GM18517 (cell line): ENCODE measurements around the gene CYP20A1.

Experiments
- ATAC-seq: cut with Tn5 transposase; IDR thresholded peaks from one replicate; pipeline ENCODE4 v1.9.1; 2021; ENCODE audit warnings: mild to moderate bottlenecking, moderate library complexity; ENCODE audit not compliant: unreplicated experiment

Gene CYP20A1

DNA sequence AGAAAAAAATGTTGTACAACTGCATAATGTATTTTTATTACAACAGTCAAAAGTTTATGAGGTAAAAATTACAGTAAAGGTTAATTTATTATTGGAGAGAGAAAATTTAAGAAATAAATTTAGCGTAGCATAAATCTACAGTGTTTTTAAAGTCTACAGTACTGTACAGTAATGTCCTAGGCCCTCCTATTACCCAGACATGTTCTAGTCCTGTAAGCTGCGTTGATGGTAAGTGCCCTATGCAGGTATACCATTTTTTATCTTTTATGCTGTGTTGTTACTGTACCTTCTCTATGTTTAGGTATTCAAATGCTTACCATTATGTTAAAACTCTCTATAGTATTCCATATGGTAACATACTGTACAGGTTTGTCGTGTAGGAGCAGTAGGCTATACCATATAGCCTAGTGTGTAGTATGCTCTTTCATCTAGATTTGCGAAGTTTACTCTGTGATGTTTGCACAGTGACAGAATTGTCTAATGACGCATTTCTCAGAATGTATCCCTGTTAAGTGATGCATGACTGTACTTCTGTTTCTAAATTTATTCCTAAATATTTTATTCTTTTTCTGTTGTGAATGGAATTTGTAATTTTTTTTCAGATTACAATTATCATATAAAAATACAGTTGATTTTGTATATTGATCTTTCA, 113.9 kb downstream of the CYP20A1 start:
- no peak for ATAC-seq

DNA sequence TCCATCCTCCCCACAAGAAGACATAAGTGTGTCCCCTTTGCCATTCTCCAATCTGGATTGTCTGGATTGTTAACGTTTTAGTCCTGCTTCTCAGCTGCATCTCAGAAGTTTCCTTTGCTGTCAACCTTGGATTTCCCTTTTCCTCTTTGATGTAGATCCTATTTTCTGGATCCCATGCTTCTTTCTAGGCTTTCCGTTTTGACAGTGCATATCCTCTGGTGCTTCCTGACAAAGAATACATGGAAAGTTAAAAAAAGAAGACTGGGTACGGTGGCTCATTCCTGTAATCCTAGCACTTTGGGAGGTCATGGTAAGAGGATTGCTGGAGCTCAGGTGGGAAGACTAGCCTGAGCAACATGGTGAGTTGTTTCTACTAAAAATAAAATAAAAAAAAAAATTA, 116.1 kb downstream of the CYP20A1 start:
- no peak for ATAC-seq
